ENCODE measurements around the gene PAM16. TPM values are rescaled to one million over a fixed set of nuclear protein-coding genes. Genes with fewer than 3 reads are reported as not detected.

Gene PAM16
- total RNA-seq, 1 donor from 2014 or later = 36.2 TPM

DNA sequence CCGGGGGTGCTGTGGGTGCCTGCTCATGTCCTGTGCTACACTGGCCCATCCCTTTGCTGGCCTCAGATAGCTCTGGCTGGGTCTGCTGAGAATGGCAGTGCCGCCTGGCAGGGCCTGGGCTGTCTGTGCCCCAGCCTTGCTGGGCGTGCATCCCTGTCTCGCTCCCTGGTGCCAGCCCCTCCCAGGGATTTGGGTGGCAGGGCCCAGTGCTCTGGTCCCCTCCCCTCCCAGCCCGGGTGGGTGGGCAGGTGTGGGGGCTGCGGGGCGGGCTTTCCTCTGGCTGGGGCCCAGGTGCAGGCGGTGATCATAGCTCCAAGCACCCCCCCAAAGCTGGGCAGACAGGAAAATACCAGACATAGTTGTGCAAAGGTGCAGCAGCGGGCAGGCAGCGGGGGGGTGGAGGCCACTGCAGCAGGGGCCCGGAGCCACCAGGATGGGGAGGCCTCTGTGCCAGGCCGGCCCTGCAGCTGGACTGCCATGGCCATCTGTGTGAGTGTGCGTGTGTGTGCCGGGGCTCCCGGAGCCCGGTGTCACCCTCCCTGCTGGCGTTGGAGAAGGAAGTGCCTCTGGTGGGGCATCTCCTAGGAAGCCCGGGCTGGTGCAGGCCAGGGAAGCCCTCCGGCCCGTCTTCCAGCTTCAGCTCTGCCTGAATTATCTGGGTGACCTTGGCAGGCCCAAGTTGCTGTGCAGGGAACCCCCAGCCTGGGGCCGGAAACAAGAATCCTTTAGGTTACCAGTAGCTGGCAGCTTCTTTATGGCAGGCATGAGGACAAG is 27.9 kb downstream of the PAM16 start:
- Mint-ChIP-seq H3K4me1 (peaks cover 13% of the 10 kb centered on the region), H3K9me3 (no peaks in the 10 kb centered on the region), H3K4me3 (no peak overlapping the region), H3K36me3 (ENCODE audit: low read depth) (no peaks in the 10 kb centered on the region), H3K27me3 (ENCODE audit: low read depth) (no peaks in the 10 kb centered on the region), H3K27ac (ENCODE audit: unreplicated experiment) (no peak overlapping the region)
- no peak for DNase-seq (ENCODE audit: low read depth, low spot score)
- TF ChIP-seq, protein P1, sequence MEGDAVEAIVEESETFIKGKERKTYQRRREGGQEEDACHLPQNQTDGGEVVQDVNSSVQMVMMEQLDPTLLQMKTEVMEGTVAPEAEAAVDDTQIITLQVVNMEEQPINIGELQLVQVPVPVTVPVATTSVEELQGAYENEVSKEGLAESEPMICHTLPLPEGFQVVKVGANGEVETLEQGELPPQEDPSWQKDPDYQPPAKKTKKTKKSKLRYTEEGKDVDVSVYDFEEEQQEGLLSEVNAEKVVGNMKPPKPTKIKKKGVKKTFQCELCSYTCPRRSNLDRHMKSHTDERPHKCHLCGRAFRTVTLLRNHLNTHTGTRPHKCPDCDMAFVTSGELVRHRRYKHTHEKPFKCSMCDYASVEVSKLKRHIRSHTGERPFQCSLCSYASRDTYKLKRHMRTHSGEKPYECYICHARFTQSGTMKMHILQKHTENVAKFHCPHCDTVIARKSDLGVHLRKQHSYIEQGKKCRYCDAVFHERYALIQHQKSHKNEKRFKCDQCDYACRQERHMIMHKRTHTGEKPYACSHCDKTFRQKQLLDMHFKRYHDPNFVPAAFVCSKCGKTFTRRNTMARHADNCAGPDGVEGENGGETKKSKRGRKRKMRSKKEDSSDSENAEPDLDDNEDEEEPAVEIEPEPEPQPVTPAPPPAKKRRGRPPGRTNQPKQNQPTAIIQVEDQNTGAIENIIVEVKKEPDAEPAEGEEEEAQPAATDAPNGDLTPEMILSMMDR (conservative IDR thresholded peaks at IDR 0.05) = no peak

DNA sequence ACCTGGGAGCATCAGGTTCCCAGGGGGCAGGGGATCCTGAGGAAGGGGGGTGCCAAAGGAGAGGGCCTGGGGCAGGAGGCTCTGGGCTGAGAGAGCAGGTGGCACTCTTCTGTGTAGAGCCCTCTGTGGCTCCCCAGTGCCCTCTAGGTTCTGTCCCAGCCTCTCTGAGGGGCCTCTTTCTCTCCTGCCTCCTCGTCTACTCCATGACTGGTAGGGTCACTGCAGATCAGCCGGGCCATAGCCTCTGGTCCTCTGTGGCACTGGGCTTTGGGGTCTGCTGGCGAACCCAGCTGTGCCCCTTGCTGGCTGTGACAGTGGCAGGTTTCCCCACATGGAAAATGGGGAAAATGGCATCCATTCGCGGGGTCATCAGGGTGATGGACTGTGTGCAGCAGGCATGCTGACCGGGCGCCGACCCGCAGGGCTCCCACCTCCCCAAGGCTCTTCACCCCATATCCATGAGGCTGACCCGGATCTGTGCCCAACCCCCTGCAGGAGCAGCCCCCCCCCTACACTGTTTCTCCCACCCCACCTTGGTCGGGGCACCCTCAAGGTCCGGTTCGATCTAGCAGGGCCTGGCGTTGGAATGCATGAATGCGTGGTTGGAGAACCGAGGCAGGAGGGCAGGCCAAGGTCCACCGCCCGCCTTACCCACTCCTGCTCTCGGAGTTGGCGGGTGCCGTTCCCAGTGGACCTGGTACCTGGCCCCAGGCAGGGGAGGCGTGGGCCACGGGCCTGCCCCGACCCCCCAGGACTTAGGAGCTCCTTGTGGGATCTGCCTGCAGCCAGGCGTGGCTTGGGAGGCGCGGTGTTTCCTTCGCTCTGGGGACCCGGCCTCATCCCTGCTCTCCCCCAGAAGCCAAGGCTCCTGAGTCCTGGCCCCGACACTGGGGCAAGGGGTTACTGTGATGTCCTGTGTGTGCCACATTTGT is 28.7 kb downstream of the PAM16 start:
- no peaks in the 10 kb centered on the region for H3K36me3 Mint-ChIP-seq (ENCODE audit: low read depth)
- TF ChIP-seq, protein P1 (conservative IDR thresholded peaks at IDR 0.05) = no peak
- no peaks in the 10 kb centered on the region for H3K9me3 Mint-ChIP-seq
- no peak overlapping the region for H3K27ac Mint-ChIP-seq (ENCODE audit: unreplicated experiment)
- peaks cover 19% of the 10 kb centered on the region for H3K4me1 Mint-ChIP-seq
- H3K27me3 Mint-ChIP-seq (ENCODE audit: low read depth) = no peaks in the 10 kb centered on the region
- DNase-seq (ENCODE audit: low read depth, low spot score) = no peak
- no peak overlapping the region for H3K4me3 Mint-ChIP-seq

DNA sequence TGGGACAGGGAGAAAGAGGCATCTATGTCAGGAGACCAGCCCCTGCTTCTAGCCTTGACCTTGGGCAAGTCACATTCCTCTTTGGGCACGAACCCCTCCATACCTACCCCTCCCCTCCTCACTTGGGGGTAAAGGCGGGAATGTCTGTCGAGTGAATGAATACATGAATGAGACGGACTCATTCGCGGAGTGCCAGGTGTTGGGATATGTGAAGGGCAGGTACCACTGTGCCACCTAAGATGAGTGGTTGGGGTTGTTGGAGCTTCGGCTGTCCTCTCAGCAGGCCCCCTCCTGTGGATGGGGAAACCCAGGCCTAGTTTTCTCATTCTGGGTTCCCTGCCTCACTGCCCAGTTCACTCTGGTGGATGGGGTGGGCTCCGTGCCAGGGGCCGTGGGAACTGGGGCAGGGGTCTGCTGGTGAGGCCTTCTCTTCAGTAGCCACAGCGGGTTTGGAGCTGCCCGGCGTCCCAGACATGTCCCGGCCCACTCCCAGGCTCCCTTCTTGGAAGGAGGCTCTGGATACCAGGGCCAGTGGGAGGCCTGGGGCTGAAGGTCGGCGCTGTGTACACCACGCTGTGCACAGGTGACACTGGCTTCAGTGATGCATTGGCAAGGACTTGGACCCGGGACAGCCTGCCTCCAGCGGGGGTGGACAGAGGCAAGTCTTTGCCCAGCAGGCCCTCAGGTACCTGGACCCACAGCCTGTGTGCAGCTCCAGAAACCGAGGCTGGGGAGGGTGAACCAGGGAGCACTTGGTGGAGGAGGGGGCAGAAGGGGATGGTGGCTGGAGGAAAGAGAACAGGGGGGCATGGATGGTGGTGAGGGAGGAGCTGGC is 29.6 kb downstream of the PAM16 start:
- Mint-ChIP-seq H3K4me1 (peaks cover 19% of the 10 kb centered on the region), H3K9me3 (no peaks in the 10 kb centered on the region), H3K4me3 (no peak overlapping the region), H3K27me3 (ENCODE audit: low read depth) (no peaks in the 10 kb centered on the region), H3K36me3 (ENCODE audit: low read depth) (no peaks in the 10 kb centered on the region), H3K27ac (ENCODE audit: unreplicated experiment) (no peak overlapping the region)
- TF ChIP-seq, protein P1 (conservative IDR thresholded peaks at IDR 0.05) = no peak
- DNase-seq (ENCODE audit: low read depth, low spot score) = no peak

DNA sequence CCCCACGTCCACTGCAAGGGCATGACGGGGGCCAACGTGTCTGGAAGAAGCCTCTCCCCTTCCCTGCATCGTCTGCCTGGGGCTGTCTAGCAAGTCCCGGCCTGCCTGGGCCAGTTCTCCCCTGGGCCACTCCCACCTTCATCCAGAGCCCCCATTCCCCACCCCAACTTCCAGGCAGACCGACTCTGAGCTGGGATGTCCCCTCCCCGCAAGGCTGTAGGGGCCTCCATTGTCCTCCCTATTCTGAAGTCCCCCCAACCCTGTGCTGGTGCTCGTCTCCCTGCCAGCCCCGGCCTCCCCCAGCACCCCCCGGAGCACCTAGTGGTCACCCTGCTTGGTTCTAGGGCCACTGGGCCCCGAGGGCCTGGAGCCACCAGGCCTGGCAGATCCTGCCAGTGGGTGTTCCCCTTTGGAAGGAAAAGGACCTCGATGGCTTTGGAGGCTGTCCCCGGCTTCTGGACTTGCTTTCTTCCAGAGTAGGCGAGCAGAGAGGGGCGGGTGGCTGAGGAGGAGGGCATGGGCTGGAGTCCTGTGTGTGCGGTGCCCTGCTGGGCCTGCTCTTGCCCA is 30.5 kb downstream of the PAM16 start:
- H3K4me1 Mint-ChIP-seq = peaks cover 19% of the 10 kb centered on the region
- DNase-seq (ENCODE audit: low read depth, low spot score) = no peak
- TF ChIP-seq, protein P1 (conservative IDR thresholded peaks at IDR 0.05) = no peak
- no peaks in the 10 kb centered on the region for H3K9me3 Mint-ChIP-seq
- H3K27me3 Mint-ChIP-seq (ENCODE audit: low read depth) = no peaks in the 10 kb centered on the region
- no peak overlapping the region for H3K4me3 Mint-ChIP-seq
- no peaks in the 10 kb centered on the region for H3K36me3 Mint-ChIP-seq (ENCODE audit: low read depth)
- no peak overlapping the region for H3K27ac Mint-ChIP-seq (ENCODE audit: unreplicated experiment)

Data from neural crest cell (in vitro differentiated cells).